SK-N-DZ (cell line): ENCODE data around the gene GPS1.
"Not testable (repeated sequence)": the region's sequence is repeated elsewhere in the genome, so short reads cannot be mapped to it uniquely, and the experiment has no call there.

Experiments used
- DNase-seq: peaks from one replicate; pipeline ENCODE4 v3.0.0-alpha.2; 2015; ENCODE audit warnings: low spot score

The GPS1 gene

GRCh38 chr17:82028246-82028645 is 23.5 kb upstream of the GPS1 start:
- no peak for DNase-seq

GRCh38 chr17:82028966-82029365 is 22.7 kb upstream of the GPS1 start:
- no peak for DNase-seq

DNA sequence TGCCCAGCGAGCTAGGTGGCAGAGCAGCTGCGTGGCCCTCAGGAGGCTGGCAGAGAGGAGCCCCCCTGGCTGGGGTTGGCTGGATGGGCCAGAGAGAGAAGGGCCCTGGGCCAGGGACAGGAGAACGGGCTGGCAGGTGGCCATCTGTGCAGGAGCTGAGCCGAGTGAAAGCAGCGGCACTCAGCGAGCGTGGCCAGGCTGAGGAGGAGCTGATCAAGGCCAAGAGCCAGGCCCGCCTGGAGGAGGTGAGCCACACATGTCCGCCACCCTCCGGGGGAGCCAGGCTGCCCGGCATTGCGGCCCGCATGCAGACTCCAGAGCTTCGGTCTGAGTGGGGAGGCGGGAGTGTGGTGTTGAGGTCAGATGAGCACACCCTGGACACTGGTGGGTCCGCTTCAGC is 22.3 kb upstream of the GPS1 start:
- DNase-seq, result no peak

- DNase-seq, result no peak
Observed at GRCh38 chr17:82029990-82030469, 21.7 kb upstream of the GPS1 start.

DNA sequence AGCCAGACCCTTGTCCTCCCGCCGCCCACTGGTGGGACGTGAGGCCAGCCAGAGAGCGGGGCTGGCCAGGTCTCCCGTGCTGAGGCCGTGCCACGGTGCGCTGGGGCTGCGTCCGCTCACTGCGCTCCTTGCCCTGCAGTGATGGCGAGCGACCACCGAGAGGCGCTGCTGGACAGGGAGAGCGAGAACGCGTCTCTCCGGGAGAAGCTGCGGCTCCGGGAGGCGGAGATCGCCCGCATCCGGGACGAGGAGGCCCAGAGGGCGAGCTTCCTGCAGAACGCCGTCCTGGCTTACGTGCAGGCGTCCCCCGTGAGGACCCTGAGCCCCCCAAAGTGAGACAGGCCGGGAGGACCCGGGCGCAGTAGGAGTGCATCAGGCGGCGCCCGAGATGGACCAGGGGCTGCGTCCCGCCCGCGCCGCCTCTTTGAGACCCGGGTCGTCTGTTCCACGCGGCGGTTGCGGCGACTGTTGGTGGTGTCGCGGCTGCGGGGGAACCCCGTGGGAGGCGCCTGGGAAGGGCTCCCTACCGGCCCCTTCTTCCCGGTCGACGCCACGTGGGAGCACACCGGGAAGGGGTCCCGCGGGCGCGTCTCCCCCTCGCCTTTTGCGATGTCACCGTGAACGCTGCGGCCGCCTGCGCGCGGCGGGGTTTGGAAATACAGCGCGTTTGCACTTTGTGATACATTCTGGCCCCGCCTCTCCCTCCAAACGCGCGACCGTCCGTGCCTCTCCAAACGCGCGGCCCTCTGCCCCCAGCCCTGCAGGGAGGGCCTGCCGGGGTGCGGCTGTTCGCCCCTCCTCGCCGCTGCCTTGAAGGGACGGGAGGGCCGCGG is 21.0 kb upstream of the GPS1 start:
- peak; percentile 88 for DNase-seq

GRCh38 chr17:82031303-82031884 is 20.3 kb upstream of the GPS1 start, which contains the start of gene RAC3:
TSS of gene RAC3 (plus strand) at chr17:82031678. CDS start at chr17:82031762, 84 bp downstream.
- no peak for DNase-seq

GRCh38 chr17:82031885-82032627 is 19.6 kb upstream of the GPS1 start:
- no peak for DNase-seq

- DNase-seq, result no peak
Observed at GRCh38 chr17:82033359-82034085, 18.2 kb upstream of the GPS1 start.

DNA sequence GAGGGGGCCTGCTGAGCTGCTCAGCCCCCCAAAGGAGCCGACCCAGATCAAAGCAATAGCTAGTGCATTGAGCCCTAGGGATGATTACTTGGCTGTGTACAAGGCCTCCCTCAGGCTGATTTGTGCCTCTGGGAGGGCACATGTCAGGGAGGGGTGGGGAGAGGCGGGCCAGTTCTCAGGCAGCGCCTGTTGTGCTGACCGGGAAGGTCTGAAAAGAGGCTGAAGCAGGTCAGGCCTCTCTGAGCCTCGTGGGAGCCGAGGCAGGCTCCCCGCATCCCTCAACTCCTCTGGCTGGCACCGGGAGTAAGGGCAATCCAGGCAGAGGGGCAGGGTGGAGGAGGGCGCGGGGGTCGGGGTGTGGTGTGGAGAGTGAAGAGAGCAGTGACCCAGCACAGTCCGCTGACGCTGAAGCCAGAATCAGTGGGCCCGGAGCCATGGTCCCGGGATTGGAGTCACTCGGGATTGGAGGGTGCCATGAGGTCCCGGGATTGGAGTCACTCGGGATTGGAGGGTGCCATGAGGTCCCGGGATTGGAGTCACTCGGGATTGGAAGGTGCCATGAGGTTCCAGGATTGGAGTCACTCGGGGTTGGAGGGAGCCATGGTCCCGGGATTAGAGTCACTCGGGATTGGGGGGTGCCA is 17.2 kb upstream of the GPS1 start:
- no peak for DNase-seq

DNA sequence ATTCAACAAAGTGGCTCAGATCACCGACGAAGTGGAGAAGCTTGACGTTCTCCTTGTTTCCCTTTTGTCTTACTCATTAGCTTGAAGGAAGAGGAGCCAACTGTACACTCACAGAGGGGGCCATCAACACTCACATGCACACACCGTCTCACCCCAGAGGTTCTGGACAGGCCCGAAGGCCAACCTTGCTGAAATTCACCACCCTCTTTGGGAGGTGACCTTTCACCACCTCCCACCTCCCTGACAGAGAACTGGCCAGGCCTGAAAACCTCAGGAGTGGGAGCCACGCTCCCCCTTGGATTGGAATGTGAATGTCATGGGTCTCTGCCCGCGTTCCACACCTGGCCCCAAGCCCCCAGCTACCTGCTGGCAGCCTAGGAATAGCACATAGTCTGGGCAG is 16.2 kb upstream of the GPS1 start:
- DNase-seq, result no peak

- no peak for DNase-seq
Observed at GRCh38 chr17:82035956-82036633, 15.6 kb upstream of the GPS1 start.

GRCh38 chr17:82036634-82037091 is 15.0 kb upstream of the GPS1 start:
- DNase-seq, result no peak

DNA sequence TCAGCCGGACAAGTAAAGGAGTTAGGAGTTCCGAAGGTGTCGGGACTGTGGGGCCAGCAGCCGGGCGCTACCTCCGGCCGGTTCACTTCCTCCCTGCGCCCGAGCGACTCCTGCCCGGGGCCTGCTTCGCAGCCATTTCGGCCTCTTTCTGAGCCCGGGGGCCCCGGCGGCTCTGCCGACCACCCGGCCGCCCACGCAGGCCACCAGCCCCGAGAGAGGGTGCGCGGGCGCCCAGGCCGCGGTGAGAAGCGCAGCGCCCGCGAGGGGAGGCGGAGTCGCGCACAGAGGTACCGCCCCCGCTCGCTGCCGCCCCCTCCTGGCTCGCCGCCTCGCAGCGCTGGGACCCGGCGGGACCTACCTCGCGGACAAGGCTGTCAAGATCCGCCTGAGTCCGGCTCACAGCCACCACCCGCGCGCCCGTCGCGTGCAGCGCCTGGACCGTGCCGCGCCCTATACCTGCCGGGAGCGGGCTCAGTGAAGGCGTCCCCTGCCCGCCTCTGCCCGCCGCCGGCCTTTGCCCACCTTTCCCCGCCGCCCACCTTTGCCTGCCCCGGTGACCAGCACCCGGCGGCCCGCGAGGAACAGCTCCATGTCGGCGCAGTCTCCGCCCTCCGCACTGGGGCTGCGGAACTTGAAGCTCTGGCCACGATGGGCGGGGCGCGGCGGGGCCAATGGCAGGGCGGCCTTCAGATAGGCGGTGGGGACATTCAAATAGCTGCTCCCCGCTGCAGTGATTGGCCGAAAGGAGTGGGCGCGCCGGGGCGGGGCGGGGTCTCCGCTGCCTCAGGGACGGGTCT is 14.4 kb upstream of the GPS1 start, which contains the start of gene DCXR:
Gene DCXR, minus strand, starts transcription at position 606 of the 797 bp plus-strand sequence. Its CDS starts 15 bp downstream, at position 591.
- DNase-seq, result peak; percentile 99

GRCh38 chr17:82037889-82038195 is 13.9 kb upstream of the GPS1 start:
- DNase-seq, result no peak

DNA sequence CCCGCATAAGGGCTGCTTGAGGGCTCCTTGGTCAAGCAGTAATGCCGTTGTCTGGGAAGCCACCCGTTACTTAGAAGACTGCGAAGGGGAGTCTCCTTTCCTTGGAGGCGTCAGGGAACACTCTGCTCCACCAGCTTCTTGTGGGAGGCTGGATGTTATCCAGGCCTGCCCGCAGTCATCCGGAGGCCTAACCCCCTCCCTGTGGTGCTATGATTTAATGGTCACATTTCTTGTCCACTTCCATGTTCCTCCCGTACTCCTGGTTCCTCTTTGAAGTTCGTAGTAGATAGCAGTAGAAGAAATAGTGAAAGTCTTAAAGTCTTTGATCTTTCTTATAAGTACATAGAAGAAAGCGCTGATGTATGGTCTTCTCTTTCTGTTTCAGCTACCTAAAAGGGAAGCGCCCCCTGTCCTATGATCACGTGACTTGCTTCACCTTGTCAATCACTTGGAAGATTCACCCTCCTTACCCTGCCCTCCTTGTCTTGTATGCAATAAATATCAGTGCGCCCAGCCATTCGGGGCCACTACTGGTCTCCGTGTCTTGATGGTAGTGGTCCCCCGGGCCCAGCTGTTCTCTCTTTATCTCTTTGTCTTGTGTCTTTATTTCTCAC is 12.8 kb upstream of the GPS1 start:
- DNase-seq, result not testable (repeated sequence)

DNA sequence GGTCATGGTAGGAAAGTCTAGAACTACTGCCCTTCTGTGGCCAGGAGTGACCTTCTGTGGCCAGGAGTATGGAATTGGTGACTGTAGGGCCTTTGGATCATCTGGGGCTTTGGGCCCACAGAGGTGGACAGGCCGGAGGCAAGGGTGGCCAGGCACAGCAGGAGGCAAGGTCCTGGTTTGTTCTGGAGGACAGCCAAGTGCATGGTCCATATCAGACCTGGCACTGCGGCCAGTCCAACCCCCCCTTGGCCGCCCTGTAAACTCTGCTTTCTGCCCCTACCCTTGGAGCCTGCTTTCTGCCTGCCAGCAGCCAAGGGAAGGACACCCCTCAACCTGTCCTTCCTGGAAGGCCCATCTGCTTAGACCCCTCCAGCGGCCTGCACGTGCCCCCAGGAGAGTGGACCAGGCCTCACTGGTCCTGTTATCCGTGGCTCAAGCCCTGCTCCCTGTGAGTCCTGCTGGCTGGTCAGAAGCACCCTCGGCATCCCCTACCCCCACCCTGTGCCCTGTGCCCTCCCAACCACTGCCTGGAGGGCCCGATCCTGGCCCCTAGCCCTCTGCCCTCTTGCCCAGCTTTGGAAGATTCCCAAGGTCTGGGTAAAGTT is 11.9 kb upstream of the GPS1 start:
- DNase-seq, result no peak

DNA sequence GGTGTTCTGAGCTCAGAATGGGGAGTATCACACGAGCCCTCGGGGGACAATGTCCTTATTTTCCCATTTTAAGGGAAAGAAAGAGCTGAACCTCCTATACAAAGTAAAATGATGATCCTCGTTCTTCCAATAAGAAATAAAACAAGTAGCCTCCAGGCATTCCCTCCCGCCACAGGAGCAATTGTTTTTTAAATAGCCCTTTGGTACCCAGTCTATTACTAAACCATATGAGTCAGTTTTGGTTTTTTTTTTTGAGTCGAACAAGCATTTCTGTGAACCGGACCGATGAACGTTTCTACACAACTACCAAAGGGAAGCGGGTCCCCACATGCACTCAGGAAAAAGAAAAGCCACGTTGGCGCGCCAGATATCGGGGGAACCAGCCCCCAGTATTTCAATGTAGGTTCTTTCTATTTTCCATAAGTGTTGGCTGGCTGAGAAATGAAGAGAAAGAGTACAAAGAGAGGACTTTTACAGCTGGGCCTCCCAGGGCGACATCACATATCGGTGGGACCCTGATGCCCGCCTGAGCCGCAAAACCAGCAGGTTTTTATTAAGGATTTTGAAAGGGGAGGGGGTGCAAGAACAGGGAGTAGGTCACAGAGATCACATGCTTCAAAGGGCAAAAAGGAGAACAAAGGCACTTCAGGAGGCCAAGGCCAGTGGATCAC is 10.4 kb upstream of the GPS1 start:
- no peak for DNase-seq

DNA sequence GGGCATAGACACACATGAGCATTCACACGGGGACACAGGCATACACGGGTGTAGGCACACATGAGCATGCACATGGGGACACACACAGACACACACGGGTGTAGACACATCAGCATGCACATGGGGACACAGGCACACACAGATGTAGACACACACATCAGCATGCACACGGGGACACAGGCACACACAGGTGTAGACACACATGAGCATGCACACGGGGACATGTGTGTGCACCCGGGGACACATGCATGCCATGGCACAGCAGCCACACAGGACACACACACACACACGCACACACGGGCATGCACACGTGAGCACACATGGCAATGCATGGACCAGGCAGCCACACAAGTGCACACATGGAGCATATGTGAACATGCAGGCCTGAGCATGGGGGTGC is 9.0 kb upstream of the GPS1 start:
- DNase-seq, result no peak
